GM18951 (cell line): ENCODE data around the gene SRGAP3.

Source experiments
- POLR2A ChIP-seq: IDR thresholded peaks from 4 replicates; pipeline ENCODE4 v1.6.1; 2011; ENCODE audit warnings: mild to moderate bottlenecking; ENCODE audit not compliant: insufficient read length, insufficient read depth; ENCODE audit errors: extremely low read depth
- in situ Hi-C: fragments of 300-500 bp; cut with MboI; formaldehyde crosslinking; loops from one replicate; pipeline ENCODE4 v1.12.0; 2022; ENCODE audit warnings: low sequenced_read_pairs, mixed read lengths, inconsistent platforms; ENCODE audit not compliant: unreplicated experiment

Gene SRGAP3

GRCh38 chr3:9271903-9272302 is 22.5 kb upstream of the SRGAP3 start:
- in situ Hi-C loops, result no loop called here
- no peak for TF ChIP-seq POLR2A

- no peak for TF ChIP-seq POLR2A
- in situ Hi-C loops, result no loop called here
These were observed 21.3 kb upstream of the SRGAP3 start for GRCh38 chr3:9270704-9271103.

- in situ Hi-C loops, result no loop called here
- no peak for TF ChIP-seq POLR2A
These were observed 17.3 kb upstream of the SRGAP3 start for GRCh38 chr3:9266716-9267115.

- TF ChIP-seq POLR2A, result no peak
These were observed 10.9 kb upstream of the SRGAP3 start for GRCh38 chr3:9260305-9260704.

GRCh38 chr3:9257092-9257491 is 7.6 kb upstream of the SRGAP3 start:
- TF ChIP-seq POLR2A, result no peak
- in situ Hi-C loops, result no loop called here

More at GRCh38 chr3:9260305-9260704, 10.9 kb upstream of the SRGAP3 start:
- in situ Hi-C loops, result no loop called here

GRCh38 chr3:9255976-9256375 is 6.5 kb upstream of the SRGAP3 start:
- in situ Hi-C loops, result no loop called here
- no peak for TF ChIP-seq POLR2A

GRCh38 chr3:9254764-9255163 is 5.3 kb upstream of the SRGAP3 start:
- in situ Hi-C loops, result no loop called here
- TF ChIP-seq POLR2A, result no peak

GRCh38 chr3:9253327-9253726 is 3.9 kb upstream of the SRGAP3 start:
- in situ Hi-C loops, result no loop called here
- no peak for TF ChIP-seq POLR2A

GRCh38 chr3:9251055-9251786 is 1.8 kb upstream of the SRGAP3 start:
- in situ Hi-C loops, result no loop called here
- TF ChIP-seq POLR2A, result no peak

- in situ Hi-C loops, result no loop called here
- TF ChIP-seq POLR2A, result no peak
These were observed 790 bp upstream of the SRGAP3 start for GRCh38 chr3:9250236-9250635.

- TF ChIP-seq POLR2A, result no peak
- in situ Hi-C loops, result no loop called here
These were observed 749 bp downstream of the SRGAP3 start for GRCh38 chr3:9248522-9249271.

GRCh38 chr3:9247941-9248521 is 1.4 kb downstream of the SRGAP3 start:
- in situ Hi-C loops, result no loop called here
- TF ChIP-seq POLR2A, result no peak

- in situ Hi-C loops, result no loop called here
- no peak for TF ChIP-seq POLR2A
These were observed 2.0 kb downstream of the SRGAP3 start for GRCh38 chr3:9247361-9247940.
